HL-60/S4 treated with retinoic acid at 250 ng/mL for 4 days and 3 days (cell line): ENCODE measurements around the gene MAGI3.
"Not testable (repeated sequence)": the region's sequence is repeated elsewhere in the genome, so short reads cannot be mapped to it uniquely, and the experiment has no call there.

ENCODE experiments used
- in situ Hi-C: fragments of 300-500 bp; cut with MboI; formaldehyde crosslinking; loops from 2 replicates; pipeline ENCODE4 v1.7.0; 2022; ENCODE audit warnings: low sequenced_read_pairs

The MAGI3 gene

GRCh38 chr1:113557187-113557586, 166.9 kb downstream of the MAGI3 start:
- in situ Hi-C loops, result no loop called here

- in situ Hi-C loops, result no loop called here
Measured at GRCh38 chr1:113565621-113566020, 175.3 kb downstream of the MAGI3 start.

DNA sequence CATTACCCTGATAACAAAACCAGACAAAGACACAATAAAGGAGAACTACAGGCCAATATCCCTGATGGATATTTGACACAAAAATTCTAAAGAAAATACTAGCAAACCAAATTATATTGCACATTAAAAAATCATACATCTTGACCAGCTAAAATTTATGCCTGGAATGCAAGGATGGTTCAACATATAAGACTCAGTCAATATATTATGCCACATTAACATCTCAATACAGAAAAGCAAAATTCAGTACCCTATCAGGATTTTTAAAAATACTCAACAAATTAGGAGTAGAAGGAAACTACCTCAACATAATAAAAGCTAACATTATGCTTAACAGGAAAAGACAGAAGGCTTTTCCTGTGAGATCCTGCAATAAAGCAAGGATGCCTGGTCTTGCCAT, 177.1 kb downstream of the MAGI3 start:
- in situ Hi-C loops, result no loop called here

DNA sequence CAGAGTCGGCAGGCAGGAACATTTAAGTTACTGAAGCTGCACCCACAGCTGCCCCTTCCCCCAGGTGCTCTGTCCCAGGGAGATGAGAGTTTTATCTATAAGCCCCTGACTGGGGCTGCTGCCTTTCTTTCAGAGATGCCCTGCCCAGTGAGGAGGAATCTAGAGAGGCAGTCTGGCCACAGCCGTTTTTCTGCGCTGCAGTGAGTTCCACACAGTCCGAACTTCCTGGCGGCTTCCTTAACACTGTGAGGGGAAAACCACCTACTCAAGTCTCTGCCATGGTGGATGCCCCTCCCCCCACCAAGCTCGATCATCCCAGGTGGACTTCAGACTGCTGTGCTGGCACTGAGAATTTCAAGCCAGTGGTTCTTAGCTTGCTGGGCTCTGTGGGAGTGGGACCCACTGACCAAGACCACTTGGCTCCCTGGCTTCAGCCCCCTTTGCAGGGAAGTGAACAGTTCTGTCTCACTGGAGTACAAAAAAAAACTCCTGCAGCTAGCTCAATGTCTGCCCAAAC, 185.5 kb downstream of the MAGI3 start:
- in situ Hi-C loops, result not testable (repeated sequence)

DNA sequence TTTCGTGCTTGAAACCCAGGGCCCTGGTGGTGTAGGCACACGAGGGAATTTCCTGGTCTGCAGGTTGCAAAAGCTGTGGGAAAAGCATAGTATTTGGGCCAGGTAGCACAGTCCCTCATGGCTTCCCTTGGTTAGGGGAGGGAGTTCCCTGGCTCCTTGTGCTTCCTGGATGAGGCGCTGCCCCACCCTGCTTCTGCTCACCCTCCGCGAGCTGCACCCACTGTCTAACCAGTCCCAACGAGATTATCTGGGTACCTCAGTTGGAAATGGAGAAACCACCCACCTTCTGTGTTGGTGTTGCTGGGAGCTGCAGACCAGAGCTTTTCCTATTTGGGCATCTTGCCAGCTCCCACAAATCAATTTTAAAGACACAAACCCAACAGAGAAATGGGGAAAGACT, 186.0 kb downstream of the MAGI3 start:
- in situ Hi-C loops, result no loop called here

DNA sequence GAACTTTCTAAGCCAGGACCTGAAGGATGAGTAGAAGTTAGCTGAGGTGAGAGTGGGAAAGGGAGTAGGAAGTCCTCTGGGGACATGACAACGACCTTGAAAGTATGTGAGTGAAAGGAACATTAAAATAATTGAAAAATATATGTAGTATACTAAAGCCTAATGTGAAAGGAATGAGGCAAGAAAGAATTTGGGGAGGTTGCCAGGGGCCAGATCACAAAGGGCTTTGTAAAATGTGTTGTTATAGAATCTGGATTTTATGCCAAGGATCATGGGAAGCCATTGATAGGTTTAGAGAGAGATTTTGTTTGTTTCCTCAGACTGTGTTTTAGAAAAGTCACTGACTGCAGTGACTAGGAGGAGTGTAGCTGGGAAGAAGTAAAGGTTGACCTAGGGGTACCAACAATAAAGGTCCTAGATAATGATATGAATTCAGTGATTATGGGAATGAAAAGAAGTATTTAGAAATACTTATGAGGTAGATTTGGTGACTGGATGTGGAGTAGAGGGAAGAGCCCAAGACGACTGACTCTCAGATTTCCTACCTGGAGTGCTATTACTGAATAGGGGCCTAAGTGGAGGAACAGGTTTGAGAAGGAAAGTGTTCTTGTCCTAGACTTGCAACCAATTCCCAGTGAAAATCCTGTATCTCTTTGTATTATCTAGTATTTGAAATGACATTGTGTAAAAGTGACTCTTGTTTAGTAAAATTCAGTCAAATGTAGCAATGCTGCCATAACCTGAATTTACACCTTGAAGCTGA, 189.1 kb downstream of the MAGI3 start:
- in situ Hi-C loops, result no loop called here

- in situ Hi-C loops, result no loop called here
Measured at GRCh38 chr1:113581323-113581722, 191.0 kb downstream of the MAGI3 start.

GRCh38 chr1:113582084-113582483, 191.8 kb downstream of the MAGI3 start:
- in situ Hi-C loops, result no loop called here

DNA sequence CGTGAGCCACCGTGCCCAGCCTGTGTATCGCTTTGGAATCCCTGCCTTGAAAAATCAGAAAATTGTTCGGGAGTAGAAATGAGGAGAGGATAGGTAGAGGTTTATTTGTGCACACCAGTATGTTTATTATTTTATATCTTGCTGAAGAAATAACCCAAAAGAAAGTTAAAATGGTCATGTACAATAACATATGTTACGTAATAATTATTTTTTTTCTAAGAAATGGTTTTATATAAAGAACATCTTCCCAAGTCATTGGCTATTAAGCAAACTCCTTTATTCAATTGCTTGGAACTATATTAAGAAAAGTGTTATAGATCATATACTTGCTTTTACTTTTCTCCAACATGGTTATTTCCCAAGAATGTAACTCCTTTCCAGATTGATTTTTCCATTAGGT, 197.2 kb downstream of the MAGI3 start:
- in situ Hi-C loops, result no loop called here

GRCh38 chr1:113592230-113592629, 201.9 kb downstream of the MAGI3 start:
- in situ Hi-C loops, result no loop called here

DNA sequence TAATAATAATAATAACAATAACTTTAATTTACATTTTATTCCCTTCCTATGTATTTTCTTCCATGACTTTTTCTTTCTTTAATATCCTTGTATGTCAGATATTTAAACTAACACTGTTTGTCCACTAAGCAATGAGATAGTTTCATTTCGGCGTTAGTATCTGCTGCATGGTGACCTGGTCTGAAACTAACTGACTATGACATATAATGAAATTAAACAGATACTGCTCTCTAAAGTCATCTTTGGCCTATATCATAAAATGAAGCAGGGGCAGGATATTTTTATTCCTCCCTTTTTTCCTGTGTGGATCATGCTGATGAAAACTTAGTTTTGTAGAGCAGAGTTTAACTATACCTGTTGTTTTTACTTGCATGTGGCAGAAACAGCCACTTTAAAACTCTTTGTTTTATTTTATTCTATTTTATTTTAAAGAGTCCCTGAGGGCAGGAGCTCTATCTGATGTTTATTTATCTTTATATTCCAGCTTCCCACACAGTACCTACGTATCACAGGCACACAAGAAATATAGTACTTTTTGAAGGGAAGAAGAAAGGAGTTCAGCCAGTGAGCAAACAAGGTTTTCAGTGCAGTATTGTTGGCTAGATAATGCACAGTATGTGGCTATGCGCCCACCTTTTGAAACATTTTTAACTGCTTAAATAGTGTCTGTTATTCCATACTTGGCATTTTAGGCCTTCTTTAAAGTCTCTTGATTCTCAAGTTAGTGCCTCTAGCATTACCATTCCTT, 203.4 kb downstream of the MAGI3 start:
- in situ Hi-C loops, result no loop called here

DNA sequence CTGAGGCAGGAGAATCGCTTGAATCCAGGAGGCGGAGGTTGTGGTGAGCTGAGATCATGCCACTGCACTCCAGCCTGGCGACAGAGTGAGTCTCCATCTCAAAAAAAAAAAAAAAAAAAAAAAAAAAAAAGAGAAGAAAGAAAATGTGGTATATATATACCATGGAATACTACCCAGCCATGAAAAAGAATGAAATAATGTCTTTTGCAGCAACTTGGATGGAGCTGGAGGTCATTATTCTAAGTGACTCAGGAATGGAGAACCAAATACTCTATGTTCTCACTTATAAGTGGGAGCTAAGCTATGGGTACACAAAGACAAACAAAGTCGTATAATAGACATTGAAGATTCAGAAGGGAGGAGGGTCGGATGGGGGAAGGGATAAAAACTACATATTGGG, 214.2 kb downstream of the MAGI3 start:
- in situ Hi-C loops, result not testable (repeated sequence)

- in situ Hi-C loops, result no loop called here
Measured at GRCh38 chr1:113605146-113605545, 214.8 kb downstream of the MAGI3 start.

- in situ Hi-C loops, result no loop called here
Measured at GRCh38 chr1:113608399-113608798, 218.1 kb downstream of the MAGI3 start.

DNA sequence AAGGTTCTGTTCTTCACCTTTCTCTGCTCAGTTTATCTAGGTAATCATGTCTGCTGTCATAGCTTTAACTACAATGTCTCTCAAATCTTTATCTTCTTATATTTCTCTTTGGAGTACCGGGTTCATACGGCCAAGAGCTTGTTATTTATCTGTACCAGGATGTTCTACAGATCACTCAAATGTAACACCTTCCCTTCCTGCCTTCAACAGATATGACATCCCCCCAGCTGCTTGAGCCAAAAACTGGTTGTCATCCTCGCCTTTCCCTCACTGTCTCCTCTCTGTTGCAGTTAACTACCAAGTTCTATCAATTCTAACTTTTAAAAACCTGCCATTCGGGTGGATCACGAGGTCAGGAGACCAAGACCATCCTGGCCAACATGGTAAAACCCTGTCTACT, 220.1 kb downstream of the MAGI3 start:
- in situ Hi-C loops, result no loop called here

GRCh38 chr1:113615425-113615824, 225.1 kb downstream of the MAGI3 start:
- in situ Hi-C loops, result no loop called here

DNA sequence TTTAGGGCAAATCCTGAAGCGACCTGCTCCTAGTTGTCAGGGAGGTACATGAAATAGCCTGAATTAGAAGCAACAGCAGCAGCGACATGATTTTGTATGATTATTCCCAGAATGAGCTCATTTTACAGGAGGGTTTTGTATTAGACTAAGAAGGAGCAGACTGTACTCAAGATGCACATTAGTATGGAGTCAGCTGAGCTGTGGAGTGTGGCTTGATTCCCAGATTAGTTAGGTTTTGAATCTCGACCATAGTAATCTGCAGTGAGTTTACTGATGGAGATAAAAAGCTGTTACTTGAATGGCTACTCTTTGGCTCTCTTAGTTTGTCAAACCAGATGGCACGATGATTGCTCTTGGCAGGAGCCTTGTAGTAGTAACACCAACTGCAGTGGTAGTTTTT, 225.8 kb downstream of the MAGI3 start:
- in situ Hi-C loops, result no loop called here

- in situ Hi-C loops, result no loop called here
Measured at GRCh38 chr1:113617438-113618141, 227.3 kb downstream of the MAGI3 start.

DNA sequence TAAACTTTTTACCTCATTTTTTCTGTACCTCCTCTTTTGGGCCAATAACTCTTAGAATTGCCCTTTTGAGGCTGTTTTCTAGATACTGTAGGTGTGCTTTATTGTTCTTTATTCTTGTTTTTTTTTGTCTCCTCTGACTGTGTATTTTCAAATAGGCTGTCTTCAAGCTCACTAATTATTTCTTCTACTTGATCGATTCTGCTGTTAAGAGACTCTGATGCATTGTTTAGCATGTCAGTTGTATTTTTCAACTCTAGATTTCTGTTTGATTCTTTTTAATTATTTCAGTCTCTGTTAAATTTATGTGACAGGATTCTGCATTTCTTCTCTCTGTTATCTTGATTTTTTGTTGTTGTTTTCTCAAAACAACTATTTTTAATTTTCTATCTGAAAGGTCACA, 238.7 kb downstream of the MAGI3 start:
- in situ Hi-C loops, result no loop called here

DNA sequence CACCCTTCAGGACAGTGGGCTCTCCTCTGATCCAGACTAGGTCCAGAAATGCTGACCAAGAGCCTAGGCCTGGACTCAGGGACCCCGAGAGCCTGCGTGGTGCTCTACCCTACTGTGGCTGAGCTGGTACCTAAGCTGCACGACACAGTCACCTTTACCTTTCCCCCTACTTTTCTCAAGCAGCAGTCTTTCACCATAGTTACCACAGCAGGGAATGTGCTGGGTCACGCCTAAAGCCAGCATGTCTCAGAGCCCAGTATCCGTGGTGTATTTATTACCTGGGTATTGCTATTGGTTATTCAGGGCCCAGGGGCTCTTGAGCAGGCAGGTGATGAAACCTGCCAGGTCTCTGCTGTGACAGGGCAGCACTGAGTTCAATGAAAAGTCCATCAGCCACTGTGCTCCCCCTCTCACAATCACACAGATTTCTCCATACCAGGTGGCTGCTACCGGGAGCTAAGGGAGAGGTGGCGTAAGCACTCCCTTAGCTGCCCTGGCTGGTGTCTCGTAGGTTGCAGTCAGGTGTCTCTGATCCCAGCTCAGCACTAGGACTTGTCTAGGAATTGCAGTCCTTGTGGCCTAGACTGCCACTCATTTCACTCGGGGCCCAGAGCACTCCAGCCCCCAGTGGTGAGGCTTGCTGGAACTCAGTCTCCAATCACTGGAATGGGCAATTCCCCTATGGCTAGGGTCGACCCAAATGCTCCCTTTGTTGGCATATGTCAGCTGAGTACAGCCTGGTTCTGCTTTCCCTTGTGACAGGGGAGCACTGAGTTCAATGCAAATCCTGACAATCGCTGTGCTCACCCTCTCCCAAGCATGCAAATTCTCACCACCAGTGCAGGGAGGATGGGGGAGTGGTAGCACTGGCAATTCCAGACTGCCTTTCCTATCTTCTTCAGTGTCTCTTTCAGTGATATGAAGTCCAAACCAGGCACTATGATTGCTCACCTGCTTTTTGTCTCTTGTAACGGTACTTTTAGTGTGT, 240.3 kb downstream of the MAGI3 start:
- in situ Hi-C loops, result no loop called here
